Measurements from ENCODE around the gene APBA2.

APBA2 gene

GRCh38 chr15:29141308-29142128, 255.7 kb downstream of the APBA2 start:
- no peak overlapping the region for H3K27ac ChIP-seq (ENCODE audit: low read length)
- H3K4me3 ChIP-seq (ENCODE audit: low read depth in 1 of 2, low read length in 2 of 2), result no peak overlapping the region
- ATAC-seq (ENCODE audit: insufficient read depth, low read depth), result no peak
- no peaks in the 10 kb centered on the region for H3K9me3 ChIP-seq (ENCODE audit: insufficient read depth, low read length, severe bottlenecking)
- TF ChIP-seq EZH2 (IDR thresholded peaks at IDR 0.05; ENCODE audit: borderline replicate concordance, low read depth, low read length, severe bottlenecking) (no peak), CTCF (IDR thresholded peaks at IDR 0.05; ENCODE audit: borderline replicate concordance, extremely low read depth, low read length, poor library complexity, severe bottlenecking) (no peak)
- peaks cover 7% of the 10 kb centered on the region for H3K27me3 ChIP-seq (ENCODE audit: insufficient read depth, low read length, poor library complexity)
- no peak overlapping the region for H3K4me2 ChIP-seq (ENCODE audit: insufficient read depth, low read length)
- H3K79me2 ChIP-seq (ENCODE audit: insufficient read depth, low read length), result no peaks in the 10 kb centered on the region
- no peaks in the 10 kb centered on the region for H3K36me3 ChIP-seq (ENCODE audit: insufficient read depth, low read length)
- H3K9ac ChIP-seq (ENCODE audit: low read depth, low read length), result no peak overlapping the region
- H4K20me1 ChIP-seq (ENCODE audit: insufficient read depth, low read length), result no peaks in the 10 kb centered on the region
- no peak for DNase-seq
- H2AFZ ChIP-seq (ENCODE audit: low read depth, low read length), result no peak overlapping the region
- 0 out of 2 replicates have a peak, but pooled peaks cover 3% of the 10 kb centered on the region for H3K4me1 ChIP-seq (ENCODE audit: insufficient read depth, low read length)

- Histone ChIP-seq H4K20me1 (ENCODE audit: insufficient read depth, low read length) (no peaks in the 10 kb centered on the region), H3K4me2 (ENCODE audit: insufficient read depth, low read length) (no peak overlapping the region), H3K27me3 (ENCODE audit: insufficient read depth, low read length, poor library complexity) (peaks cover 7% of the 10 kb centered on the region), H2AFZ (ENCODE audit: low read depth, low read length) (no peak overlapping the region), H3K4me1 (ENCODE audit: insufficient read depth, low read length) (0 out of 2 replicates have a peak, but pooled peaks cover 3% of the 10 kb centered on the region), H3K79me2 (ENCODE audit: insufficient read depth, low read length) (no peaks in the 10 kb centered on the region), H3K4me3 (ENCODE audit: low read depth in 1 of 2, low read length in 2 of 2) (no peak overlapping the region), H3K36me3 (ENCODE audit: insufficient read depth, low read length) (no peaks in the 10 kb centered on the region), H3K9ac (ENCODE audit: low read depth, low read length) (no peak overlapping the region), H3K27ac (ENCODE audit: low read length) (no peak overlapping the region), H3K9me3 (ENCODE audit: insufficient read depth, low read length, severe bottlenecking) (no peaks in the 10 kb centered on the region)
- DNase-seq (no peak), ATAC-seq (ENCODE audit: insufficient read depth, low read depth) (no peak)
- TF ChIP-seq CTCF (IDR thresholded peaks at IDR 0.05; ENCODE audit: borderline replicate concordance, extremely low read depth, low read length, poor library complexity, severe bottlenecking), result no peak
- TF ChIP-seq EZH2 (IDR thresholded peaks at IDR 0.05; ENCODE audit: borderline replicate concordance, low read depth, low read length, severe bottlenecking), result no peak
These were observed 256.5 kb downstream of the APBA2 start for GRCh38 chr15:29142129-29142747.

GRCh38 chr15:29143293-29143692, 257.5 kb downstream of the APBA2 start:
- Histone ChIP-seq H3K4me2 (ENCODE audit: insufficient read depth, low read length) (no peak overlapping the region), H3K27me3 (ENCODE audit: insufficient read depth, low read length, poor library complexity) (peaks cover 7% of the 10 kb centered on the region), H2AFZ (ENCODE audit: low read depth, low read length) (no peak overlapping the region), H3K9me3 (ENCODE audit: insufficient read depth, low read length, severe bottlenecking) (no peaks in the 10 kb centered on the region), H3K27ac (ENCODE audit: low read length) (no peak overlapping the region), H3K4me3 (ENCODE audit: low read depth in 1 of 2, low read length in 2 of 2) (no peak overlapping the region), H3K9ac (ENCODE audit: low read depth, low read length) (no peak overlapping the region), H4K20me1 (ENCODE audit: insufficient read depth, low read length) (no peaks in the 10 kb centered on the region), H3K36me3 (ENCODE audit: insufficient read depth, low read length) (no peaks in the 10 kb centered on the region), H3K79me2 (ENCODE audit: insufficient read depth, low read length) (no peaks in the 10 kb centered on the region), H3K4me1 (ENCODE audit: insufficient read depth, low read length) (0 out of 2 replicates have a peak, but pooled peaks cover 3% of the 10 kb centered on the region)
- DNase-seq (no peak), ATAC-seq (ENCODE audit: insufficient read depth, low read depth) (no peak)
- TF ChIP-seq EZH2 (IDR thresholded peaks at IDR 0.05; ENCODE audit: borderline replicate concordance, low read depth, low read length, severe bottlenecking) (no peak), CTCF (IDR thresholded peaks at IDR 0.05; ENCODE audit: borderline replicate concordance, extremely low read depth, low read length, poor library complexity, severe bottlenecking) (no peak)

All from DND-41 (cell line).